A549 (cell line): ENCODE measurements around the gene NELFCD. TPM values are rescaled to one million over a fixed set of nuclear protein-coding genes. Genes with fewer than 3 reads are reported as not detected.
"Not testable (repeated sequence)": the region's sequence is repeated elsewhere in the genome, so short reads cannot be mapped to it uniquely, and the experiment has no call there.

ENCODE experiments used
- ATAC-seq, 2 experiments: fragments of 200-7000 bp in 1 of 2; fragments of >200 bp in 1 of 2; cut with Nextera tagmentation in 1 of 2; cut with Tn5 transposase in 1 of 2; 3 replicates each; pipeline versions ENCODE4 v1.8.0 to v1.9.1; 2018 to 2020; ENCODE audit warnings: mild to moderate bottlenecking in 1 of 2, moderate library complexity in 1 of 2
- CTCF ChIA-PET: fragments of 300-600 bp; sonication (Branson Sonifier 250); formaldehyde crosslinking; extraction: SDS; loops from one replicate; lab custom pipeline; 2021; ENCODE audit warnings: antibody characterized with exemption, inconsistent platforms; lab: Yijun Ruan, JAX
- POLR2A ChIA-PET: fragments of 350-600 bp; formaldehyde crosslinking; extraction: SDS; loops from one replicate; lab custom pipeline; 2021; ENCODE audit warnings: antibody characterized with exemption, inconsistent platforms; lab: Yijun Ruan, JAX
- DNase-seq, 2 experiments: peaks; one replicate each; pipeline versions ENCODE4 v3.0.0 to v3.0.0-alpha.2; 2011 to 2016; ENCODE audit warnings: low read depth in 1 of 2, low spot score in 1 of 2
- FAIRE-seq: peaks from 2 replicates; lab custom pipeline; 2011; peaks lifted over from hg19 to GRCh38; lab: Jason Lieb, UNC
- H3K27ac ChIP-seq, 2 experiments: fragments of >200 bp; sonication (Bioruptor Twin); formaldehyde crosslinking; 3 replicates each; pipeline ENCODE4 v1.5.1; 2016 to 2017
- H3K4me1 ChIP-seq: fragments of >200 bp; sonication (Bioruptor Twin); formaldehyde crosslinking; 3 replicates; pipeline ENCODE4 v1.6.1; 2016
- H3K4me2 ChIP-seq: fragments of >200 bp; sonication (Bioruptor Twin); formaldehyde crosslinking; 3 replicates; pipeline ENCODE4 v1.6.1; 2016
- H3K4me3 ChIP-seq: fragments of >200 bp; sonication (Bioruptor Twin); formaldehyde crosslinking; 3 replicates; pipeline ENCODE4 v1.5.1; 2016
- H3K9me3 ChIP-seq: fragments of >200 bp; sonication (Bioruptor Twin); formaldehyde crosslinking; 3 replicates; pipeline ENCODE4 v1.6.1; 2016
- CBX8 ChIP-seq: fragments of 200-600 bp; sonication (generic); IDR thresholded peaks from 2 replicates; pipeline ENCODE4 v1.6.1; 2016
- EHF ChIP-seq: fragments of 250-450 bp; sonication (Bioruptor Pico); IDR thresholded peaks from 2 replicates; pipeline ENCODE4 v1.5.0; 2020; ENCODE audit warnings: mild to moderate bottlenecking
- FOXS1 ChIP-seq: fragments of 250-450 bp; sonication (Bioruptor Pico); IDR thresholded peaks from 2 replicates; pipeline ENCODE4 v1.5.0; 2020; ENCODE audit warnings: mild to moderate bottlenecking, moderate library complexity
- HDAC2 ChIP-seq: fragments of 200-600 bp; sonication (generic); IDR thresholded peaks from 2 replicates; pipeline ENCODE4 v1.6.1; 2016
- HES2 ChIP-seq: fragments of >200 bp; sonication (Bioruptor Twin); formaldehyde crosslinking; IDR thresholded peaks from 2 replicates; pipeline ENCODE4 v1.6.1; 2016
- HEYL ChIP-seq: fragments of 250-450 bp; sonication (Bioruptor Pico); IDR thresholded peaks from 2 replicates; pipeline ENCODE4 v1.8.0; 2021; ENCODE audit warnings: mild to moderate bottlenecking, moderate library complexity
- HOXB13 ChIP-seq: fragments of 250-450 bp; sonication (Bioruptor Pico); IDR thresholded peaks from 2 replicates; pipeline ENCODE4 v1.5.0; 2020; ENCODE audit warnings: low read depth, mild to moderate bottlenecking, moderate library complexity
- HOXB5 ChIP-seq: fragments of 250-450 bp; sonication (Bioruptor Pico); IDR thresholded peaks from 2 replicates; pipeline ENCODE4 v1.5.0; 2020; ENCODE audit warnings: mild to moderate bottlenecking, moderate library complexity
- JUN ChIP-seq, 2 experiments: fragments of >200 bp; sonication (Bioruptor Twin); formaldehyde crosslinking; IDR thresholded peaks; 2 replicates in 1 of 2; 3 replicates in 1 of 2; pipeline ENCODE4 v1.6.1; 2016 to 2017
- KDM1A ChIP-seq: fragments of 200-600 bp; sonication (generic); IDR thresholded peaks from 2 replicates; pipeline ENCODE4 v1.6.1; 2016; ENCODE audit warnings: low read depth, mild to moderate bottlenecking
- MAFK ChIP-seq: fragments of 450-650 bp; IDR thresholded peaks from 2 replicates; pipeline ENCODE4 v1.6.1; 2014; ENCODE audit not compliant: partially characterized antibody
- MAX ChIP-seq: IDR thresholded peaks from 2 replicates; pipeline ENCODE4 v1.6.1; 2012
- PHF8 ChIP-seq: fragments of 200-600 bp; sonication (generic); IDR thresholded peaks from 2 replicates; pipeline ENCODE4 v1.6.1; 2016; ENCODE audit warnings: low read depth, mild to moderate bottlenecking, antibody characterized with exemption, moderate library complexity, borderline replicate concordance
- RAD21 ChIP-seq, 2 experiments: fragments of >200 bp in 1 of 2; sonication (Bioruptor Twin) in 1 of 2; formaldehyde crosslinking in 1 of 2; IDR thresholded peaks in 1 of 2; conservative IDR thresholded peaks in 1 of 2; 2 replicates in 1 of 2; 3 replicates in 1 of 2; pipeline ENCODE4 v1.6.1; 2012 to 2018; ENCODE audit warnings: inconsistent platforms in 1 of 2
- RCOR1 ChIP-seq: fragments of 150-350 bp; IDR thresholded peaks from 2 replicates; pipeline ENCODE4 v1.6.1; 2014; ENCODE audit warnings: antibody characterized with exemption, low read length, low read depth
- SMC3 ChIP-seq: fragments of >200 bp; sonication (Bioruptor Twin); formaldehyde crosslinking; IDR thresholded peaks from 3 replicates; pipeline ENCODE4 v1.6.1; 2018; ENCODE audit warnings: inconsistent platforms
- TP53 ChIP-seq: fragments of 250-450 bp; sonication (Bioruptor Pico); IDR thresholded peaks from 2 replicates; pipeline ENCODE4 v1.5.0; 2021; ENCODE audit warnings: mild to moderate bottlenecking, moderate library complexity
- WGBS: methylation state at CpG from one replicate; pipeline ENCODE4 v1.1.6; 2017; ENCODE audit errors: missing lambda C conversion rate; 5-methylcytosine and 5-hydroxymethylcytosine counted together
- polyA plus RNA-seq, 4 experiments: library from polyadenylated mRNA; depleted of rRNA in 3 of 4; stranded (reverse); fragments of >200 nt; fragmentation: RNase III in 1 of 4; extraction: RNeasy Plus Mini Kit Qiagen cat#74134 plus additional on column Dnase treatment in 1 of 4; gene quantifications; 2 replicates in 3 of 4; 3 replicates in 1 of 4; pipeline ENCODE4 v1.2.3, GENCODE V29; 2011 to 2017
- TF ChIP-seq, protein P1 (sequence below): fragments of >200 bp; sonication (Bioruptor Twin); formaldehyde crosslinking; IDR thresholded peaks from 3 replicates; pipeline ENCODE4 v1.6.1; 2016
- TF ChIP-seq, protein P2 (sequence below): fragments of >200 bp; sonication (Bioruptor Twin); formaldehyde crosslinking; IDR thresholded peaks from 3 replicates; pipeline ENCODE4 v1.5.1; 2016
- TF ChIP-seq, protein P3 (sequence below): fragments of 250-450 bp; sonication (Bioruptor Pico); IDR thresholded peaks from 2 replicates; pipeline ENCODE4 v1.5.0; 2020; ENCODE audit warnings: low read depth, mild to moderate bottlenecking, moderate library complexity

NELFCD gene
- polyA plus RNA-seq, 2 of the 4 experiments (the other 2 are of a cell fraction) = 58.8 to 74.0 TPM

- peak overlapping the region; percentile 71 for H3K4me3 ChIP-seq
- TF ChIP-seq HES2 (no peak), MAX (no peak; the same call in 1 of the 2 replicates), PHF8 (peak; percentile 42; the same call in 1 of the 2 replicates)
- TF ChIP-seq, all 56 proteins: peak for 1
- H3K27ac ChIP-seq = peak overlapping the region; percentile 97
- peaks cover 6% of the 10 kb centered on the region; the same call in 1 of the 3 replicates for H3K4me1 ChIP-seq
- no peaks in the 10 kb centered on the region for H3K9me3 ChIP-seq
- FAIRE-seq = no peak
- DNase-seq = peak; percentile 31 to 67
- ChIA-PET CTCF (interaction anchor here (0.6 to 1.3 kb wide), 3 partner anchors 16 to 112 kb away, joined by 3 to 5 read pairs (median 4); no protein-coding TSS in a partner anchor), POLR2A (interaction anchor here (0.5 to 3.9 kb wide), 5 partner anchors 9 to 514 kb away, joined by 3 to 35 read pairs (median 4); partner anchors contain the start of gene ATP5F1E)
- peak; percentile 58 to 62 for ATAC-seq
- 14% methylated on average over 24 of the region's 29 CpGs for WGBS
- H3K4me2 ChIP-seq = peak overlapping the region; percentile 92
Observed at GRCh38 chr20:58981628-58982364, 740 bp downstream of the NELFCD start.

- ChIA-PET CTCF (interaction anchor here (1.0 to 1.3 kb wide), 2 partner anchors 15 to 112 kb away, joined by 3 to 5 read pairs; no protein-coding TSS in a partner anchor), POLR2A (interaction anchor here (0.7 to 3.9 kb wide), 5 partner anchors 8 to 116 kb away, joined by 3 to 35 read pairs (median 6); partner anchors contain the start of gene ATP5F1E)
- Histone ChIP-seq H3K4me1 (peaks cover 6% of the 10 kb centered on the region; the same call in 1 of the 3 replicates), H3K4me2 (peak overlapping the region; percentile 92), H3K27ac (peak overlapping the region in 1 of 2 experiments; percentile 97; a peak in 3 of 6 replicates), H3K9me3 (no peaks in the 10 kb centered on the region)
- no peak for FAIRE-seq
- no peak for ATAC-seq
- DNase-seq = no peak
- 94% methylated on average over 12 of the region's 12 CpGs for WGBS
- no peak for TF ChIP-seq JUN (IDR thresholded peaks at IDR 0.05)
- no peak for TF ChIP-seq RAD21 (conservative IDR thresholded peaks at IDR 0.05 in 1 of 2, IDR thresholded peaks at IDR 0.05 in 1 of 2)
- TF ChIP-seq, all 56 proteins: peak for 0
- H3K4me3 ChIP-seq = peak overlapping the region; percentile 71
Observed at GRCh38 chr20:58982406-58983114, 1.5 kb downstream of the NELFCD start.

- H3K4me3 ChIP-seq, FAIRE-seq, H3K4me1 ChIP-seq, H3K4me2 ChIP-seq, H3K27ac ChIP-seq, H3K9me3 ChIP-seq, ATAC-seq, CTCF ChIA-PET, DNase-seq: not testable (repeated sequence)
- POLR2A ChIA-PET = interaction anchor here (0.7 to 3.9 kb wide), 4 partner anchors 10 to 116 kb away, joined by 6 to 35 read pairs (median 6); partner anchors contain the start of gene ATP5F1E
- WGBS = 96% methylated on average over 12 of the region's 12 CpGs
Observed at GRCh38 chr20:58983115-58983468, 2.0 kb downstream of the NELFCD start.

DNA sequence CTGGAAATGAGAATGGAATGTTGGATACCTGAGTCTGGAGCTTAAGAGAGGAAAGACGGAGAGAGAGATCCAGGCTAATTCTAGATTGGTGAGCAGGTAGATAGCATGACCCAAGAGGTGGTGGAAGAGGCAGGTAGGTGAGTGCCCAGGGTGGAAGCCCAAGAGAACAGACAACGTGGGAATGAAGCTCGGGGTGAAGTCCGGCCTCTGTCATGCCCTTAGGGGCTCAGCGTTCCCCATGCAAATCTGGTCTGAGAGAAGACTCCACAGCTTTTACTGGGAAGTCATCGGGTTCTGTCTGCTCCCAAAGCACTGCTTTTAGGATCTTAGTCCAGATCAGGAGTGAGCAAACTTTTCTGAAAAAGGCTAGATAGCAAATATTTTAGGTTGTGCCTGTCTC is 3.6 kb downstream of the NELFCD start:
- ChIA-PET POLR2A (no interaction called here), CTCF (interaction anchor here (1.1 kb wide), 1 partner anchor 10 kb away, joined by 7 read pairs; no protein-coding TSS in a partner anchor)

More for the DNA sequence above, 3.6 kb downstream of the NELFCD start:
- no peak overlapping the region for H3K4me2 ChIP-seq
- H3K9me3 ChIP-seq = no peaks in the 10 kb centered on the region
- H3K4me3 ChIP-seq = no peak overlapping the region
- no peak for ATAC-seq
- no peak overlapping the region for H3K27ac ChIP-seq
- 86% methylated on average over 6 of the region's 6 CpGs for WGBS
- no peak for FAIRE-seq
- TF ChIP-seq, protein P1, sequence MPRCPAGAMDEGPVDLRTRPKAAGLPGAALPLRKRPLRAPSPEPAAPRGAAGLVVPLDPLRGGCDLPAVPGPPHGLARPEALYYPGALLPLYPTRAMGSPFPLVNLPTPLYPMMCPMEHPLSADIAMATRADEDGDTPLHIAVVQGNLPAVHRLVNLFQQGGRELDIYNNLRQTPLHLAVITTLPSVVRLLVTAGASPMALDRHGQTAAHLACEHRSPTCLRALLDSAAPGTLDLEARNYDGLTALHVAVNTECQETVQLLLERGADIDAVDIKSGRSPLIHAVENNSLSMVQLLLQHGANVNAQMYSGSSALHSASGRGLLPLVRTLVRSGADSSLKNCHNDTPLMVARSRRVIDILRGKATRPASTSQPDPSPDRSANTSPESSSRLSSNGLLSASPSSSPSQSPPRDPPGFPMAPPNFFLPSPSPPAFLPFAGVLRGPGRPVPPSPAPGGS = no peak
- TF ChIP-seq SMC3 (no peak), TP53 (CRISPR knock-in tag) (no peak), MAFK (no peak), RCOR1 (no peak), FOXS1 (no peak), KDM1A (no peak), HOXB5 (CRISPR knock-in tag) (no peak), EHF (no peak), CBX8 (no peak), HDAC2 (no peak), HOXB13 (CRISPR knock-in tag) (no peak), HEYL (CRISPR knock-in tag) (no peak)
- TF ChIP-seq, protein P2, sequence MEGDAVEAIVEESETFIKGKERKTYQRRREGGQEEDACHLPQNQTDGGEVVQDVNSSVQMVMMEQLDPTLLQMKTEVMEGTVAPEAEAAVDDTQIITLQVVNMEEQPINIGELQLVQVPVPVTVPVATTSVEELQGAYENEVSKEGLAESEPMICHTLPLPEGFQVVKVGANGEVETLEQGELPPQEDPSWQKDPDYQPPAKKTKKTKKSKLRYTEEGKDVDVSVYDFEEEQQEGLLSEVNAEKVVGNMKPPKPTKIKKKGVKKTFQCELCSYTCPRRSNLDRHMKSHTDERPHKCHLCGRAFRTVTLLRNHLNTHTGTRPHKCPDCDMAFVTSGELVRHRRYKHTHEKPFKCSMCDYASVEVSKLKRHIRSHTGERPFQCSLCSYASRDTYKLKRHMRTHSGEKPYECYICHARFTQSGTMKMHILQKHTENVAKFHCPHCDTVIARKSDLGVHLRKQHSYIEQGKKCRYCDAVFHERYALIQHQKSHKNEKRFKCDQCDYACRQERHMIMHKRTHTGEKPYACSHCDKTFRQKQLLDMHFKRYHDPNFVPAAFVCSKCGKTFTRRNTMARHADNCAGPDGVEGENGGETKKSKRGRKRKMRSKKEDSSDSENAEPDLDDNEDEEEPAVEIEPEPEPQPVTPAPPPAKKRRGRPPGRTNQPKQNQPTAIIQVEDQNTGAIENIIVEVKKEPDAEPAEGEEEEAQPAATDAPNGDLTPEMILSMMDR = no peak
- TF ChIP-seq, protein P3, sequence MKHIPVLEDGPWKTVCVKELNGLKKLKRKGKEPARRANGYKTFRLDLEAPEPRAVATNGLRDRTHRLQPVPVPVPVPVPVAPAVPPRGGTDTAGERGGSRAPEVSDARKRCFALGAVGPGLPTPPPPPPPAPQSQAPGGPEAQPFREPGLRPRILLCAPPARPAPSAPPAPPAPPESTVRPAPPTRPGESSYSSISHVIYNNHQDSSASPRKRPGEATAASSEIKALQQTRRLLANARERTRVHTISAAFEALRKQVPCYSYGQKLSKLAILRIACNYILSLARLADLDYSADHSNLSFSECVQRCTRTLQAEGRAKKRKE (CRISPR knock-in tag) = no peak
- no peak for DNase-seq
- peaks cover 6% of the 10 kb centered on the region; the same call in 1 of the 3 replicates for H3K4me1 ChIP-seq
